Frontal cortex (tissue), 4 donors: Measurements from ENCODE around the gene TREH. TPM values are rescaled to one million over a fixed set of nuclear protein-coding genes. Genes with fewer than 3 reads are reported as not detected.

ENCODE experiments used
- DNase-seq, 2 donors: peaks; one replicate each; pipeline ENCODE4 v3.0.0; 2012; ENCODE audit warnings: low spot score in 2 of 2
- FAIRE-seq: peaks from 2 replicates; lab custom pipeline; 2012; peaks lifted over from hg19 to GRCh38; lab: Jason Lieb, UNC
- total RNA-seq: library from RNA; depleted of rRNA; stranded (reverse); fragments of >200 nt; gene quantifications from one replicate; pipeline ENCODE4 v1.2.3, GENCODE V29; 2014
- donor health status: control.
- donor health status: control.
- donor health status: control.

Gene TREH
- total RNA-seq, 1 donor from 2014 or later = not detected

- FAIRE-seq (no peak), DNase-seq (no peak)
These were observed 5.9 kb downstream of the TREH start for GRCh38 chr11:118673361-118674081.

- no peak for FAIRE-seq
- no peak for DNase-seq
These were observed 6.6 kb downstream of the TREH start for GRCh38 chr11:118672846-118673245.

- no peak for DNase-seq
- FAIRE-seq = no peak
These were observed 8.2 kb downstream of the TREH start for GRCh38 chr11:118671254-118671653.

- no peak for FAIRE-seq
- no peak for DNase-seq
These were observed 9.4 kb downstream of the TREH start for GRCh38 chr11:118670063-118670462.

GRCh38 chr11:118666371-118666770 is 13.1 kb downstream of the TREH start:
- no peak for FAIRE-seq
- no peak for DNase-seq

- DNase-seq = no peak
- no peak for FAIRE-seq
These were observed 15.5 kb downstream of the TREH start for GRCh38 chr11:118663902-118664301.

- no peak for DNase-seq
- FAIRE-seq = no peak
These were observed 16.1 kb downstream of the TREH start for GRCh38 chr11:118663381-118663780.

- DNase-seq (no peak), FAIRE-seq (no peak)
These were observed 16.8 kb downstream of the TREH start for GRCh38 chr11:118662401-118663271.

- FAIRE-seq (no peak), DNase-seq (no peak)
These were observed 17.8 kb downstream of the TREH start for GRCh38 chr11:118661425-118662301.

GRCh38 chr11:118660681-118661424 is 18.6 kb downstream of the TREH start:
- FAIRE-seq = no peak
- no peak for DNase-seq

- FAIRE-seq (no peak), DNase-seq (no peak)
These were observed 19.3 kb downstream of the TREH start for GRCh38 chr11:118659953-118660680.

- FAIRE-seq (no peak), DNase-seq (peak; percentile 66 to 92)
These were observed 20.0 kb downstream of the TREH start for GRCh38 chr11:118659314-118659952.

GRCh38 chr11:118658429-118659313 is 20.8 kb downstream of the TREH start:
- FAIRE-seq = no peak
- DNase-seq = no peak

GRCh38 chr11:118657709-118658428 is 21.6 kb downstream of the TREH start:
- DNase-seq (no peak), FAIRE-seq (no peak)

GRCh38 chr11:118657238-118657637 is 22.2 kb downstream of the TREH start:
- FAIRE-seq = no peak
- peak in 1 of 2 donors; percentile 45 for DNase-seq

GRCh38 chr11:118656563-118657165 is 22.8 kb downstream of the TREH start:
- FAIRE-seq (no peak), DNase-seq (no peak)
